Limb (tissue), 2 donors: Measurements from ENCODE around the gene CWF19L1.
"Not testable (repeated sequence)": the region's sequence is repeated elsewhere in the genome, so short reads cannot be mapped to it uniquely, and the experiment has no call there.

ENCODE experiments used
- DNase-seq, 2 donors: peaks; one replicate each; pipeline ENCODE4 v3.0.0-alpha.2; 2016; ENCODE audit errors: extremely low spot score in 2 of 2

Gene CWF19L1

GRCh38 chr10:100267239-100268104, at the start of gene CWF19L1:
Gene CWF19L1 (minus strand): TSS chr10:100267638. CDS start chr10:100267593, 45 bp downstream.
- peak; percentile 92 to 94 for DNase-seq

DNA sequence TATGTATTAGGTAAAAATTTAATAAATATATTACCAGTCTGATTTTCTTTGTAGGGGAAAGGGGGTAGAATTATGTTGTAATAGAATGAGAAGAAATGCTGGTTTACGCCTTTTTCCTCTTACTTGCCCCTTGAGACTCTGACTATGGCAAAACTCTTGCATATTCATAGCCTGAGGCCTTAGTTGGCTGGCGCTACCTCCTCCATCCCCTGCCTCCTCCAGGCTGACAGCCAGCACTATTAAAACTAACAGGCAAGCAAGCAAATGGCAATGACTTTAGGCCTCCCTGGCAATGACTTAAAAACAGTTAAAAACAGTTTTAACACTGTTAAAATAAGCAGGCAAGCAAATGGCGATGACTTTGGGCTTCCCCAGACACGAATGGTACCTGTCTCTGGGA, 48.2 kb upstream of the CWF19L1 start:
- DNase-seq = no peak

DNA sequence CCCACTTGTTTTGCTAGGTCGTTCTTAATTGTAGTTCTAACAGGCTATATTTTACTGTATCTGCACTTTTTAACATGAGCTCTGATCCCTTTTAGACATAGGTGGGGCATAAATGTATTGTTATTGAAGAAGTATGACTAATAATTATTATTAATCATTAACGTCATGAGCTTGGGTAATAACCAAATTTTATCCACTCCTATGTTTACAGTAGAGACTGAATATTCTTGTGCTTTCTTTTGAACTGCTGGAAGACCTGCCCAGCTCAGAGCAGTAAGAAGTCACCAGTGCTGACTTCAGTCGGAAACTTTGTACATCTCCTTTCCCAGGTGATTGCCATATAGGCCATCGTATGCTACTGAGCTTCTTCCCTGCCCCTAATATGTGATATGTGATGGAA, 43.9 kb upstream of the CWF19L1 start:
- DNase-seq = no peak

DNA sequence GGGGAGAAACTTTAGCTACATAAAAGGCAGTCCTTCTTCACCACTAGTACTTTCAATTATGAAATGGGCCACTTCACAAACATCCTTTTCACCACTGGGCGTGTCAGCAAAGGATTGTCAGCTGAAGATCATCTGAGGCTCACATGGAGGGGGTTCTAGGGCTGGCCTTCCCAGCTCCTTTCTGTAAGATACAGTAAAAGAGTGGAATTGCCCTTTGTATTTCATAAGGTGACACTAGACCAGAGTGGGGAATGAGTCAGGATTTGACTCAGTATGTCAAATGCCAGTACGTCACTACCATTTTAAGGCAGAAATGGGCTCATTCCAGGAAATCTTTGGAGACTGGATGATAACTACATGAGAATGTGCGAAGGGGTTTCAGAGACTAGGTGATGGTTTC, 40.2 kb upstream of the CWF19L1 start:
- no peak for DNase-seq

DNA sequence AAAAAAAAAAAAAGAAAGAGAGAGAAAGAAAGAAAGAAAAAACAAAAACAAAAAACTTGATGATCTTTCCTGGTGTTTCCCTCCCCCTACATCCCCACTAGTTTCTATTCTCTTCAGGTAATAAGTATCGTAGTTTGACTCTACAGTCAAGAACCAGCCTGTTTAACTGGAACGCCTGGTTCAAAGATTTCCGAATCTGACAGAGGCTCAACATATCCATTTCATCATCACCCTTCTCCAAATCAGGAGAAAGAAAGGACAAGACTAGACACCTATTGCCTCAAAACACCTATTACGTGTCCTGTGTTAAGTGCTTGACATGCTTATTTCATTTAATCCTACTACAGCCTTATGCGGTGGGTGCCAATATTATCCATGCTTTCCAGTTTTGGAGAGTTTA, 39.4 kb upstream of the CWF19L1 start:
- no peak for DNase-seq

- no peak for DNase-seq
Measured at GRCh38 chr10:100304414-100304813, 37.0 kb upstream of the CWF19L1 start.

- DNase-seq = peak in 1 of 2 donors; percentile 51
Measured at GRCh38 chr10:100303724-100304319, 36.4 kb upstream of the CWF19L1 start.

- not testable (repeated sequence) for DNase-seq
Measured at GRCh38 chr10:100301123-100301522, 33.7 kb upstream of the CWF19L1 start.

GRCh38 chr10:100297242-100297641, 29.8 kb upstream of the CWF19L1 start:
- no peak for DNase-seq

GRCh38 chr10:100293066-100293465, 25.6 kb upstream of the CWF19L1 start:
- DNase-seq = no peak

DNA sequence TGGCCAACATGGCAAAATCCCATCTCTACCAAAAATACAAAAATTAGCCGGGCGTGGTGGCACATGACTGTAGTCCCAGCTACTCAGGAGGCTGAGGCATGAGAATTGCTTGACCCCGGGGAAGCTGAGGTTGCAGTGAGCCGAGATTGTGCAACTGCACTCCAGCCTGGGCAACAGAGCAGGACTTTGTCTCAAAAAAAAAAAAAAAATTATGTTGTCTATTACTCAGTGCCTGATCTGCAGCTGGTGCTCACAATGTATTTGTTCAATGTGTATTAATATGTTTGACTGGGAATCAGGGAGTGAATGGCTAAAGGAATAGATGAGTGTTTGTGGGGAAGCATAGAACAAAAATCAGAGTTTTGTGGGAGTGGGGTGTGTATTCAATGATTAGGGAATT, 24.9 kb upstream of the CWF19L1 start:
- not testable (repeated sequence) for DNase-seq

DNA sequence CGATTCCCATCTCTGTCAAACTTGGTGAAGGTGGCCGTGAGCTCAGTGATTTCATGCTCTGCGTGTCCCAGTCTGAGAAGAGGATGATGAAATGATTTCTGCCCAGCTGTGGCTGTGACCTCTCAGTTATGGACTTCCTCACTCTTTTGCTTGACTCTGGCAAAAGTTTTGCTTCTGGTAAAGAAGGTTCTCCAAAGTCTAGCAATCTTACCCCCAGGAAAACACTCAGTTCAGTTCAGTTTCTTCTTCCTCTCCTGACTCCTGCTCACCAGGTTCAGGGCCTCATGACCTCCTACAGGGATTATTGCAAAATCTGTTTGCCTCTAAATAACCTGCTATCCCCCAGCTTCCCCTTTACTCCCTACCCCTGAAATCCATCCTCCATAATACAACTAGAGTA, 23.9 kb upstream of the CWF19L1 start:
- no peak for DNase-seq

DNA sequence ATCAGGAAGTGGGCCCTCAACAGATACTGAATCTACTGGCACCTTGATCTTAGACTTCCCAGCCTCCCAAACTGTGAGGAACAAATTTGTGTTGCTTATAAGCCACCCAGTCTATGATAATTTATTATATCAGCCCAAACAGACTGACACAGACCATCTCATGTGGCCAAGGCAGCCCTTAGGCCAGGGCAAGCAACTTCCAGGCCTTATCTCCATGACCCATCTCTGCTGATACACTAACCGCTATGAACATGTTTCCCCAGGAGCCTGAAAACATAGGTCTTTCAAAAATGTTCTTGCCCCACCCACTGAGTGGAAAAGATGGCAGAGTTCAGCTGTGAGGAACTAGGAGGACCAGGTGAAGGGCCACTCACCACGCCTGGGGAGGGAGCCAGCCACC, 22.2 kb upstream of the CWF19L1 start:
- no peak for DNase-seq

DNA sequence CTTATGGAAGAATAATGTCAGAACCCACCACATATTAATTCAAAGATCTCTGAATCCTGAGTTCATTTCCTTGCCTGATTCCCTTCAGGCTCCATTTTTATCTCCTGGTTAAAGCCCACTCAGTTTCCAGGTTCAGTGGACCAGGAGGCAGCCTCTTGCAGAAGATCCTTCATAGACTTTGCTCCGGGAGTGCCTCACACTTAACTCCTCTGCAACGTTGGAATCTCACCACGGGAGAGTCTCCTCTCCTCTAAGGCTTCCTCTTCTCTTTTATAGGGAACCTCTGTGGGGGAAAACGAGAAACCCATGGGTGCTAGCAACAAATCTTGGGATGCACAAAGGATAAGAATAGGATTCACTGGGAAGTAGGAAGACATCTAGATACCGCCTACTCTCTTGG, 20.8 kb upstream of the CWF19L1 start:
- no peak for DNase-seq

GRCh38 chr10:100287756-100288155, 20.3 kb upstream of the CWF19L1 start:
- DNase-seq = no peak

DNA sequence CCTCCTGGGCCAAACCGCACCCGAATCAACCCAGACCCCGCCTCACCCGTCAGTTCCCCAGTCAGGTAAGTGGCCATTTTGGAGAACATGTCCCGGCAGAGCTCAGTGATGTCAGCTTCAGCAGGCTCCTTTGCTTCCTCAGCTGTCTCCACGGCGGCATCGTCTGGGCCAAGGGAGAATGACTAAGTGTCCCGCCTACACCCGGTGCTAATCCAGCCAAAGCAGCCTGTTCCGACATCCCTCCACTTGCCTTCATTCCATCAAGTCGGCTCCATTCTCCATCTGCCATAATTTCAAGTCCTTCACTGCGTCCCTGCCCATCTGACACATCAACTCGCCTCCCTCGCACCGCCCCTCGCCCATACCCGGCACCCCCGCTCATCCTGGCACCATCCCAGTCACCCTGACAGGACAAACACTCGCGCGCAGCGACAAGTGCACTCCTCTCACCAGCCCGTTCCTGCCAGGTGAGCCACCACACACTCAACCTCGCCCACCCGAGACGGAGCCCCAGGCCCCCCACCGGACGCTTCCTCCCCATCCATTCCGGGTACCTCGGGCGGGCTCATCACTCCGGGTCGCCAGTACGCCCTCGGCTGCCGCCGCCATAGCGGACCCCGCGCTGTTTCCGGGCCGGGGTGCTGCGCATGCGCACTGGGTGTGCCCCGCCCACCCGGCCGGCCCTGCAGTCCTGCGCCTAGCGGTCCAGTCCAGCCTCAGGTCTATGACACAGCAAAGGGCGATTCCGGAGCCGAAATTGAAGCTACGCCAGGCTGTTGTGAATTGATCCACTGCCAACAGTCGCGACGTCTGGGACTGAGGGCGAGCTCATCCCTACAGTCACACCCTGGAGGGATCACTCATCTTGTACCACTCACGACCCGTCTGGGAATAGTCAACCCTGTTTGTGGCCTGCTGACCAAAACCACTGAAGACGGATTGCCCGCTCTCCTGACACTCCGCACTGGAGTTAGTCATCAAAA, 18.9 kb upstream of the CWF19L1 start, which contains the start of gene BLOC1S2:
TSS of gene BLOC1S2 (minus strand) at position 630 of the 983 bp plus-strand sequence. CDS start at position 609, 21 bp downstream.
- DNase-seq = peak; percentile 84 to 93

- DNase-seq = not testable (repeated sequence)
Measured at GRCh38 chr10:100285326-100285725, 17.9 kb upstream of the CWF19L1 start.

DNA sequence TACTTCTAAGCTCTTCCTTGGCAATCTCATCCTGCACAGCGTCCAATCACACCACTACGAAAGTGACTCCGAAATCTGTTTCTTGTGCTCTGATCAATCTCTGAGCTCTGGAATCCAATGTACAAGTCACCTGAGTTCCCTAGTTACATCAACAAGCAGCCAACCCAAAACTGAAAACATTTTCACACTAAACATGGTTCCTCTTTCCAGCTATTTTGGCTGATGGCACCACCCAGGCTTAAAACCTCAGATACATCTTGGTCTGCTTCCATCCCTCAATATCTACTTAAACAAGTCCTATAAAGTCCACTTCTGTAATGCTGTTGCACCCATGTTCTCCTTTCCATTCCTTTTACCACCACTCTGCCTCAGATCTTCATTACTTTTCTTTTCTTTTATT, 15.5 kb upstream of the CWF19L1 start:
- DNase-seq = no peak

- not testable (repeated sequence) for DNase-seq
Measured at GRCh38 chr10:100276971-100277370, 9.5 kb upstream of the CWF19L1 start.

DNA sequence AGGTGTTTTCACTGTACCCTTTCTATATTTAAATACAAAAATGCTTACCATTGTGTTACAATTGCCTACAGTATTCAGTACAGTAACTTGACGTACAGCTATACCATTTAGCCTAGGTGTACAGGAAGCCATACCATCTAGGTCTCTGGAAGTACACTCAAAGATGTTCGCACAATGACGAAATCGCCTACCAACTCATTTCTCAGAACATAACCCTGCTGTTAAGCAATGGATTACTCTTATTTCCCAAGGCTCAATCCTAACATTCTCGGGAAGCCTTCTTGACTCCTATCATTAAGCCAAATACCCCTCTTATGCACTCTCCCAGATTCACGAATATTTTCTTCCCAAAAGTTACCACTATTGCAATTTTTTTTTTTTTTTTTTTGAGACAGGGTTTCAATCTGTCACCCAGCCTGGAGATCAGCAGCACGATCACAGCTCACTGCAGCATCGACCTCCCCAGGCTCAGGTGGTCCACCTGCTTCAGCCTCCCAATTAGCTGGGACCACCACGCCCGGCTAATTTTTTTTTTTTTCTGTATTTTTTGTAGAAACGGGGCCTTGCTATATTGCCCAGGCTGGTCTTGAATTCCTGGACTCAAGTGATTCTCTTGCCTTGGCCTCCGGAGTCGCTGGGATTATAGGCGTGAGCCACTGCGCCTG, 1.5 kb downstream of the CWF19L1 start:
- no peak for DNase-seq

DNA sequence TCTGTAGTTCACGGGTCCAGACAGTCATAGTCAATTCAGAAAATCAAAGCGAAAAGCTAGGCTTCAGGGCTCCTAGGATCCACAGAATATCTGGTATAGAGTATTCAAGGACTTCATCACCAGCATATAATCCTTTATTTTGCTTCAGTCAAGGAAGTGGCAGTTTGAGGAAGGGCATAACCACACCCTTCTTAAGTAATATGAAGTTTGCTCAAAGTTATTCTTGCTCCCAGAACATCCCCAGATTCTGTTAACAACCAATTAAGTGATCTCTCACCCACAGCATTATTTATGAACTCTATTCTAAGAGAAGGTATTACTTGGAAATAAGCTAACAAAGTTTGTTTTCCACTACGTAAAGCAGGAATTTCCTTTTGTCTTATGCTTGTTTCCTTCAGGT, 13.2 kb downstream of the CWF19L1 start:
- DNase-seq = no peak
